GM23338 (cell line): ENCODE data around the gene FCN2. TPM values are rescaled to one million over a fixed set of nuclear protein-coding genes. Genes with fewer than 3 reads are reported as not detected.

Source experiments
- ATAC-seq: fragments of 200-7000 bp; cut with Tn5 transposase; 3 replicates; pipeline ENCODE4 v1.9.1; 2020
- DNase-seq: peaks from one replicate; pipeline ENCODE4 v3.0.0-alpha.2; 2015; ENCODE audit warnings: low spot score
- H2AFZ ChIP-seq: fragments of 200-600 bp; sonication (generic); 2 replicates; pipeline ENCODE4 v1.8.0; 2016; ENCODE audit warnings: antibody characterized with exemption, mild to moderate bottlenecking, moderate library complexity
- H3F3A ChIP-seq: fragments of 200-600 bp; sonication (generic); replicated peaks from 2 replicates; pipeline ENCODE4 v1.8.0; 2017; ENCODE audit warnings: antibody characterized with exemption, mixed run types, low read depth
- H3K27ac ChIP-seq: fragments of 200-600 bp; sonication (generic); 2 replicates; pipeline ENCODE4 v1.6.1; 2016; ENCODE audit warnings: low read depth
- H3K27me3 ChIP-seq: fragments of 200-600 bp; sonication (generic); 2 replicates; pipeline ENCODE4 v1.8.0; 2016; ENCODE audit warnings: mild to moderate bottlenecking, mixed run types, moderate library complexity; ENCODE audit not compliant: insufficient read depth
- H3K36me3 ChIP-seq: fragments of 200-600 bp; sonication (generic); 2 replicates; pipeline ENCODE4 v1.8.0; 2016; ENCODE audit warnings: mild to moderate bottlenecking; ENCODE audit not compliant: insufficient read depth
- H3K4me1 ChIP-seq: fragments of 200-600 bp; sonication (generic); 2 replicates; pipeline ENCODE4 v1.8.0; 2016; ENCODE audit warnings: mild to moderate bottlenecking, moderate library complexity; ENCODE audit not compliant: insufficient read depth
- H3K4me2 ChIP-seq: fragments of 200-600 bp; sonication (generic); 2 replicates; pipeline ENCODE4 v1.7.1; 2017; ENCODE audit warnings: mixed run types
- H3K4me3 ChIP-seq: fragments of 200-600 bp; sonication (generic); 2 replicates; pipeline ENCODE4 v1.6.1; 2016; ENCODE audit warnings: mixed run types
- H3K79me2 ChIP-seq: fragments of 200-600 bp; sonication (generic); replicated peaks from 2 replicates; pipeline ENCODE4 v1.8.0; 2017; ENCODE audit warnings: mild to moderate bottlenecking; ENCODE audit not compliant: insufficient read depth
- H3K9me2 ChIP-seq: fragments of 200-600 bp; sonication (generic); 2 replicates; pipeline ENCODE4 v1.8.0; 2017; ENCODE audit not compliant: insufficient read depth
- H4K20me1 ChIP-seq: fragments of 200-600 bp; sonication (generic); replicated peaks from 2 replicates; pipeline ENCODE4 v1.8.0; 2017; ENCODE audit warnings: mild to moderate bottlenecking; ENCODE audit not compliant: insufficient read depth
- H3K27ac Mint-ChIP-seq: 2 replicates; pipeline ENCODE4 v1.8.0; 2020; ENCODE audit warnings: inconsistent platforms, mild to moderate bottlenecking, moderate library complexity, mixed read lengths
- H3K27me3 Mint-ChIP-seq: 3 replicates; pipeline ENCODE4 v1.8.0; 2022; ENCODE audit warnings: low read depth, mild to moderate bottlenecking, moderate library complexity, mixed read lengths, inconsistent platforms; ENCODE audit not compliant: insufficient read depth, poor library complexity
- H3K36me3 Mint-ChIP-seq: 3 replicates; pipeline ENCODE4 v1.8.0; 2021; ENCODE audit warnings: low read depth, mild to moderate bottlenecking, inconsistent platforms, moderate library complexity, mixed read lengths
- H3K4me1 Mint-ChIP-seq: 3 replicates; pipeline ENCODE4 v1.8.0; 2020; ENCODE audit warnings: mild to moderate bottlenecking, inconsistent platforms, mixed read lengths
- H3K4me3 Mint-ChIP-seq: 3 replicates; pipeline ENCODE4 v1.8.0; 2021; ENCODE audit warnings: moderate library complexity, mild to moderate bottlenecking, inconsistent platforms, mixed read lengths
- H3K9me3 Mint-ChIP-seq: 3 replicates; pipeline ENCODE4 v1.8.0; 2020; ENCODE audit warnings: moderate library complexity, mild to moderate bottlenecking, inconsistent platforms, mixed read lengths
- CREB1 ChIP-seq: fragments of 250-450 bp; sonication (Bioruptor Pico); IDR thresholded peaks from 2 replicates; pipeline ENCODE4 v1.5.0; 2020; ENCODE audit warnings: low read depth, mild to moderate bottlenecking, moderate library complexity
- CTCF ChIP-seq, 2 experiments: fragments of 200-600 bp in 1 of 2; sonication (generic) in 1 of 2; conservative IDR thresholded peaks; 2 replicates each; pipeline versions ENCODE4 v1.5.1 to v1.6.1; 2016 to 2017; ENCODE audit warnings: antibody characterized with exemption in 2 of 2, low read depth in 2 of 2, mild to moderate bottlenecking in 2 of 2, moderate library complexity in 1 of 2
- EZH2 ChIP-seq: fragments of 200-600 bp; sonication (generic); IDR thresholded peaks from one replicate; pipeline ENCODE4 v1.8.0; 2017; ENCODE audit warnings: antibody characterized with exemption, mild to moderate bottlenecking, low read depth; ENCODE audit not compliant: unreplicated experiment
- EZH2phosphoT487 ChIP-seq: fragments of 200-600 bp; sonication (generic); IDR thresholded peaks from one replicate; pipeline ENCODE4 v1.8.1; 2018; ENCODE audit warnings: antibody characterized with exemption; ENCODE audit not compliant: unreplicated experiment
- NANOG ChIP-seq: IDR thresholded peaks from 2 replicates; pipeline ENCODE4 v1.6.1; 2016; ENCODE audit warnings: antibody characterized with exemption, borderline replicate concordance
- ZNF331 ChIP-seq: fragments of 250-450 bp; sonication (Bioruptor Pico); IDR thresholded peaks from 2 replicates; pipeline ENCODE4 v1.5.0; 2020; ENCODE audit warnings: low read depth, mild to moderate bottlenecking, moderate library complexity
- polyA plus RNA-seq: library from polyadenylated mRNA; unstranded; fragments of >200 nt; fragmentation: Nextera tagmentation; extraction: Ambion mirVana; gene quantifications from 2 replicates; pipeline ENCODE4 v1.2.1, GENCODE V29; 2016
- total RNA-seq: library from RNA; depleted of rRNA; stranded (reverse); fragments of >200 nt; shearing (Covaris generic); gene quantifications from 2 replicates; pipeline ENCODE4 v1.2.3, GENCODE V29; 2014
- TF ChIP-seq, protein P1 (sequence below): IDR thresholded peaks from one replicate; pipeline ENCODE4 v1.6.1; 2018; ENCODE audit warnings: antibody characterized with exemption; ENCODE audit not compliant: unreplicated experiment
- TF ChIP-seq, protein P2 (sequence below): IDR thresholded peaks from 2 replicates; pipeline ENCODE4 v1.6.1; 2016; ENCODE audit warnings: antibody characterized with exemption

FCN2 gene
- total and polyA plus RNA-seq, 2 experiments from 2014 or later = not detected

DNA sequence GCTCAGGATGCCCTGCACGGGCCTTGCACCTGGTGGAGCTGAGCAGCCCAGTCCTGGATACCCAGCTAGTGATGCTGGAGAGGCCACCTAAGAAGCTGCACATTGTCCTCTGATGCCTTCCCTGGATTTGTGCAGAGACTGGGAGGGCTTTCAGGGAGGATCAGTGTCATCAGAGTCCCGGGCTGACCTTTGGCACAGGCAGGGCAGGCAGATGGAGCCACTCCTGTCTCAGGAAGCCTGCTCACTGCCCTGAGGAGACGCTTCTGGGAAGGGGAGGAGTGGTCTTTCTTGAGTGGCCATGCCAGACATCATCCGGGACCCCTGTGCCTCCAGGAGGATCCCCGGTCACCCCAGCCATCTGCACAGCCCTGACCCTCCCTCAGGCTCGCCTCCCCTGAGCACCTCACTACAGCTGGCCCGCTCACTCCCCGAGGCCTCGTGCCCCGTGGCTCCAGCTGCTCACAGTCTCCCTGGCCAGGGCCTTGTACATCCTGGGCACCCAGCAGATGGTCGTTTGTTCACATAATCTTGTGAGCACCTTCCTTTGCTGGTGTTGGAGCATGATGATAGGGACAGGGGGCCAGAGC is 47.2 kb upstream of the FCN2 start:
- H3K4me3 ChIP-seq = no peak overlapping the region
- no peaks in the 10 kb centered on the region for H3K9me2 ChIP-seq
- H3K27ac ChIP-seq = no peak overlapping the region
- H3K27me3 Mint-ChIP-seq = peaks cover 7% of the 10 kb centered on the region
- no peaks in the 10 kb centered on the region for H3K4me1 ChIP-seq
- H3K79me2 ChIP-seq = no peaks in the 10 kb centered on the region
- no peak overlapping the region; the same call in 1 of the 2 replicates for H3K27ac Mint-ChIP-seq
- H3K36me3 Mint-ChIP-seq = no peaks in the 10 kb centered on the region
- no peak overlapping the region for H2AFZ ChIP-seq
- no peaks in the 10 kb centered on the region for H3F3A ChIP-seq
- H3K36me3 ChIP-seq = no peaks in the 10 kb centered on the region
- ATAC-seq = no peak
- no peaks in the 10 kb centered on the region for H3K27me3 ChIP-seq
- H4K20me1 ChIP-seq = no peaks in the 10 kb centered on the region
- no peak for DNase-seq
- H3K4me3 Mint-ChIP-seq = no peak overlapping the region
- TF ChIP-seq CTCF (conservative IDR thresholded peaks at IDR 0.05; ENCODE audit: low read depth in 2 of 2) (no peak), ZNF331 (no peak)
- H3K4me1 Mint-ChIP-seq = no peaks in the 10 kb centered on the region
- H3K9me3 Mint-ChIP-seq = no peaks in the 10 kb centered on the region
- H3K4me2 ChIP-seq = no peak overlapping the region

- H3K27ac Mint-ChIP-seq = no peak overlapping the region
- H3K4me3 Mint-ChIP-seq = no peak overlapping the region
- no peak overlapping the region for H3K4me2 ChIP-seq
- H3K27ac ChIP-seq = no peak overlapping the region
- no peaks in the 10 kb centered on the region for H3K79me2 ChIP-seq
- no peaks in the 10 kb centered on the region for H4K20me1 ChIP-seq
- H3K9me3 Mint-ChIP-seq = no peaks in the 10 kb centered on the region
- no peaks in the 10 kb centered on the region for H3K27me3 ChIP-seq
- no peaks in the 10 kb centered on the region for H3K4me1 ChIP-seq
- H2AFZ ChIP-seq = no peak overlapping the region
- H3K36me3 Mint-ChIP-seq = no peaks in the 10 kb centered on the region
- no peaks in the 10 kb centered on the region for H3F3A ChIP-seq
- DNase-seq (no peak), ATAC-seq (no peak)
- H3K36me3 ChIP-seq = no peaks in the 10 kb centered on the region
- H3K9me2 ChIP-seq = no peaks in the 10 kb centered on the region
- H3K4me1 Mint-ChIP-seq = no peaks in the 10 kb centered on the region
- no peak overlapping the region for H3K4me3 ChIP-seq
- peaks cover 7% of the 10 kb centered on the region for H3K27me3 Mint-ChIP-seq
- TF ChIP-seq, protein P1, sequence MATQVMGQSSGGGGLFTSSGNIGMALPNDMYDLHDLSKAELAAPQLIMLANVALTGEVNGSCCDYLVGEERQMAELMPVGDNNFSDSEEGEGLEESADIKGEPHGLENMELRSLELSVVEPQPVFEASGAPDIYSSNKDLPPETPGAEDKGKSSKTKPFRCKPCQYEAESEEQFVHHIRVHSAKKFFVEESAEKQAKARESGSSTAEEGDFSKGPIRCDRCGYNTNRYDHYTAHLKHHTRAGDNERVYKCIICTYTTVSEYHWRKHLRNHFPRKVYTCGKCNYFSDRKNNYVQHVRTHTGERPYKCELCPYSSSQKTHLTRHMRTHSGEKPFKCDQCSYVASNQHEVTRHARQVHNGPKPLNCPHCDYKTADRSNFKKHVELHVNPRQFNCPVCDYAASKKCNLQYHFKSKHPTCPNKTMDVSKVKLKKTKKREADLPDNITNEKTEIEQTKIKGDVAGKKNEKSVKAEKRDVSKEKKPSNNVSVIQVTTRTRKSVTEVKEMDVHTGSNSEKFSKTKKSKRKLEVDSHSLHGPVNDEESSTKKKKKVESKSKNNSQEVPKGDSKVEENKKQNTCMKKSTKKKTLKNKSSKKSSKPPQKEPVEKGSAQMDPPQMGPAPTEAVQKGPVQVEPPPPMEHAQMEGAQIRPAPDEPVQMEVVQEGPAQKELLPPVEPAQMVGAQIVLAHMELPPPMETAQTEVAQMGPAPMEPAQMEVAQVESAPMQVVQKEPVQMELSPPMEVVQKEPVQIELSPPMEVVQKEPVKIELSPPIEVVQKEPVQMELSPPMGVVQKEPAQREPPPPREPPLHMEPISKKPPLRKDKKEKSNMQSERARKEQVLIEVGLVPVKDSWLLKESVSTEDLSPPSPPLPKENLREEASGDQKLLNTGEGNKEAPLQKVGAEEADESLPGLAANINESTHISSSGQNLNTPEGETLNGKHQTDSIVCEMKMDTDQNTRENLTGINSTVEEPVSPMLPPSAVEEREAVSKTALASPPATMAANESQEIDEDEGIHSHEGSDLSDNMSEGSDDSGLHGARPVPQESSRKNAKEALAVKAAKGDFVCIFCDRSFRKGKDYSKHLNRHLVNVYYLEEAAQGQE = no peak
- TF ChIP-seq CREB1 (CRISPR knock-in tag) (no peak), CTCF (conservative IDR thresholded peaks at IDR 0.05; ENCODE audit: low read depth in 2 of 2) (no peak), ZNF331 (no peak), EZH2phosphoT487 (no peak), EZH2 (no peak), NANOG (no peak)
- TF ChIP-seq, protein P2, sequence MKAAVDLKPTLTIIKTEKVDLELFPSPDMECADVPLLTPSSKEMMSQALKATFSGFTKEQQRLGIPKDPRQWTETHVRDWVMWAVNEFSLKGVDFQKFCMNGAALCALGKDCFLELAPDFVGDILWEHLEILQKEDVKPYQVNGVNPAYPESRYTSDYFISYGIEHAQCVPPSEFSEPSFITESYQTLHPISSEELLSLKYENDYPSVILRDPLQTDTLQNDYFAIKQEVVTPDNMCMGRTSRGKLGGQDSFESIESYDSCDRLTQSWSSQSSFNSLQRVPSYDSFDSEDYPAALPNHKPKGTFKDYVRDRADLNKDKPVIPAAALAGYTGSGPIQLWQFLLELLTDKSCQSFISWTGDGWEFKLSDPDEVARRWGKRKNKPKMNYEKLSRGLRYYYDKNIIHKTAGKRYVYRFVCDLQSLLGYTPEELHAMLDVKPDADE = no peak
Observed at GRCh38 chr9:134834217-134834956, 46.2 kb upstream of the FCN2 start.
